ENCODE data around the gene SPAG5.

The SPAG5 gene

DNA sequence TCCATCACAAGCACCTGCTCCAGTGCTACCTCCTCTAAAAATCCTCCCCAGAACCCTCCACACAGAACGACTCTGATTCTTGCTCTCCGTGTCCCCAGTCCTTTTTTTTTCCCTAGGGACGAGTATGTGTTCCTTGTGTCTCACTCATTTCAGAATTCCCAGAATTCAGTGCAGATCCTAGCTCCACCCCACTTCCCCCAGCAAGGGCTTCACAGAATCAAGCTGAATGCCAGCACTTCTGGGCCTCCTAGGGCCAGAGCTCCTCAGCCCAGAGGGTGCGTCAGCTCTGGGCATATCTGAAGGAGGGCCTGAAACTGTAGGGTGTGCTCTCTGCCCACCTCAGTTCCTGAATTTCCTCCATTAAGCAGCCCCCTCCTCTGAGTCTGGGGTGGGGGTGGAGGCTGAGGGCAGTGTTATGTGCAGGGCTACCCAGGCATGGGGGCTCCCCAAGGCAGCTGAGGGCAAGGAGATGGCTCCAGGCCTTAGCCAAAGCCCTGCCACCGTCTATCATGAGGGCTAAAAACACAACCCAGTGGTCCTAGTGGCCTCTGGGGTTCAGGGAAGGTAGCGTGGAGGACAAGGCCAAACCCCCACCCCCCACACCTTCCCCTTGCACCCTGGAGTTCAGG is 52.9 kb downstream of the SPAG5 start:
- H3K36me3 Mint-ChIP-seq = no peaks in the 10 kb centered on the region
- no peak overlapping the region for H3K27ac Mint-ChIP-seq
- no peaks in the 10 kb centered on the region for H3K9me3 Mint-ChIP-seq
- peaks cover 35% of the 10 kb centered on the region for H3K4me1 Mint-ChIP-seq
- H3K4me3 Mint-ChIP-seq = no peak overlapping the region
- H3K27me3 Mint-ChIP-seq = no peaks in the 10 kb centered on the region

- no peak overlapping the region for H3K27ac Mint-ChIP-seq
- H3K4me3 Mint-ChIP-seq = no peak overlapping the region
- no peaks in the 10 kb centered on the region for H3K9me3 Mint-ChIP-seq
- no peaks in the 10 kb centered on the region for H3K27me3 Mint-ChIP-seq
- peaks cover 27% of the 10 kb centered on the region for H3K4me1 Mint-ChIP-seq
- no peaks in the 10 kb centered on the region for H3K36me3 Mint-ChIP-seq
These were observed 53.7 kb downstream of the SPAG5 start for GRCh38 chr17:28545141-28545503.

DNA sequence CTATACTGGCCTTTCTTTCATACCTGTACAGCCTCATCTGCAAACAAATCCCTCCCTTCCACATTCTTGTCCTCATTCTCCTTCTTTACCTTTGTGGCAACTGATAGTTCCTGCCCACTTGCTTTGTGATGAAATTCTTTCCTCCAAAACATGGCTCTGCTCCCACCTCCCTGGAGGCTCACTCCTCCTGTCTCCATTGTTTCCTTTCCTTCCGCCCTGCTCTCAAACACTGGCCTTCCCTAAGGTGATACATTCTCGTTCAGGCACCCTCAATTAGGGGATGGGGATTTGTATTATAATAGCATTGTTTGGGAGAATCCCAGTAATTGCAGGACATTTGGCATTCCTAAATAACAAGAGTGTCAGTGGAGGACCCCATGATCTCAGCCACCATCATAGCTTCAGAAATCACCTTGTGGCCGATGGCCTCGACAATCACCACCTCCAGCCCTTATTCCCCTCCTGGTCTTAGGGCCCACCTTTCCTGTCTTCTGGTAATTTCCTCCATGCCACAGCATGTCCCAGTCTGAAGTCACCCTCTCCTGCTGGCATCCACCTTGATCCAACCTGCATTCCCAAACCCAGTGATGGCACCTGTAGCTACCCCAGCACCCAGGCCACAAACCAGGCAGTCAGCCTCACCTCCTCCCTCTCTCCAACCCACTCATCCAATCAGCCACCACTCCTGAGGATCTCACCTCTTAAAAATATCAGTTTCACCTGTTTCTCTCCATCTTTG is 54.3 kb downstream of the SPAG5 start:
- Mint-ChIP-seq H3K36me3 (no peaks in the 10 kb centered on the region), H3K4me3 (no peak overlapping the region), H3K27me3 (no peaks in the 10 kb centered on the region), H3K27ac (no peak overlapping the region), H3K4me1 (peaks cover 22% of the 10 kb centered on the region), H3K9me3 (no peaks in the 10 kb centered on the region)

- H3K36me3 Mint-ChIP-seq = no peaks in the 10 kb centered on the region
- H3K9me3 Mint-ChIP-seq = no peaks in the 10 kb centered on the region
- H3K27ac Mint-ChIP-seq = no peak overlapping the region
- H3K4me3 Mint-ChIP-seq = no peak overlapping the region
- no peaks in the 10 kb centered on the region for H3K4me1 Mint-ChIP-seq
- H3K27me3 Mint-ChIP-seq = no peaks in the 10 kb centered on the region
These were observed 57.4 kb downstream of the SPAG5 start for GRCh38 chr17:28541439-28541838.

- Mint-ChIP-seq H3K9me3 (no peaks in the 10 kb centered on the region), H3K27ac (no peak overlapping the region), H3K27me3 (no peaks in the 10 kb centered on the region), H3K4me3 (no peak overlapping the region), H3K4me1 (no peaks in the 10 kb centered on the region), H3K36me3 (no peaks in the 10 kb centered on the region)
These were observed 58.6 kb downstream of the SPAG5 start for GRCh38 chr17:28540231-28540630.

DNA sequence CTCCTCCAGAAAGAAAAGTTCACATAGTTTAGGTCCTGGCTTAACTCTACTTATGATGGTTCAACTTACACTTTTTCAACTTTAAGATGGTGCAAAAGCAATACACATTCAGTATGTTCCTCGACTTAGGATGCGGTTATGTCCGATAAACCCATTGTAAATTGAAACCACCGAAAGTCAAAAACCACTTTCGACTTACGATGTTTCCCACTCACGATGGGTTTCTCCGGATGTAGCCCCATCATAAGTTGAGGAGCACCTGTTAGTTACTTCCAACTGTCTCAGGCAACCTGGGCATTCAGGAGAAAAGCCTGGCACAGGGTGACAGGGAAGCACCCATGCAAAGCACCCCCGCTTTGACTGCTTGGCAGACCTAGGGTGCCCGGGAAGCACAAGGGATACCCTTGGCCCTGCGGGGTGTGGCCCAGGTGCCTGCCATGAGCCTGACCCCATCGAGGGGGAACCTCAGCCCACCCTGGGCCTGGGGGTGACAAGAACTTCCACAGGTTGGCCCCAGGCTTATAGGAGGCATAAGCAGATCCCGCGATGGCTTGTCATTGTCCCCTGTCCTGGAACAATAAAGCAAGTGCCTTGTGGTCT is 60.4 kb downstream of the SPAG5 start:
- no peaks in the 10 kb centered on the region for H3K36me3 Mint-ChIP-seq
- no peak overlapping the region for H3K27ac Mint-ChIP-seq
- H3K27me3 Mint-ChIP-seq = no peaks in the 10 kb centered on the region
- no peak overlapping the region for H3K4me3 Mint-ChIP-seq
- no peaks in the 10 kb centered on the region for H3K9me3 Mint-ChIP-seq
- no peaks in the 10 kb centered on the region for H3K4me1 Mint-ChIP-seq

- Mint-ChIP-seq H3K27me3 (no peaks in the 10 kb centered on the region), H3K36me3 (no peaks in the 10 kb centered on the region), H3K27ac (no peak overlapping the region), H3K9me3 (no peaks in the 10 kb centered on the region), H3K4me3 (no peak overlapping the region), H3K4me1 (no peaks in the 10 kb centered on the region)
These were observed 61.6 kb downstream of the SPAG5 start for GRCh38 chr17:28537219-28537610.

DNA sequence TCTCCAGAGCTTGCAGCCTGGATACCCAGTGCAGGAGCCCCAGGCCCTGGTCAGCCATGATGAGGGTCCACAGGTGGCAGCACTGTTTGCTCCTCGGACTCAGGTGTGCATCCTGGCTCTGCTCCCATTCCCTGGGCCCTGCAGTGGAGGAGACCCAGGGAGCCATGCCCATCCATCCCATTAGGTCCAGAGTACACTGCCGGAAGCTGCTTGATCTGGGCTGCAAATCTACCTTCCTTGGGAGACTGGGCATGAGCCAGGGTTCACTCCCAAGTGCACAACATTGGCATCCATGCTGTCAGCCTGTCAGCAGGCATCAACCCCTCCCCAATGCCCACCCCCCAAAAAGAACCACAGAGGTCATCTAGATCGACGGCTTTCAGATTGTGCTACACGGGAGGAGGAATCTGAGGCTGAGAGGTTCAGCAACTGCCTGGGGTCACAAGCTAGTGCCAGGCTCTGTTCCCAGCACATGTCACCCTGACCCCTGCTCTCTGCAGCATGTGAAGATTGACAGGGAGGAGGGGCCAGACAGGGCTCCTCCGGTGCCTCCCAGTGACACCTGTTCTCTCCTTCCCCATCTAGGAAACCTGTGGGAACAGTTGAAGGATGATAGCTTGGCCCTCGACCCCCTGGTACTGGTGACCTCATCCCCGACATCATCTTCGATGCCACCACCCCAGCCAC is 62.1 kb downstream of the SPAG5 start:
- no peaks in the 10 kb centered on the region for H3K27me3 Mint-ChIP-seq
- H3K4me3 Mint-ChIP-seq = no peak overlapping the region
- H3K27ac Mint-ChIP-seq = no peak overlapping the region
- no peaks in the 10 kb centered on the region for H3K9me3 Mint-ChIP-seq
- H3K4me1 Mint-ChIP-seq = no peaks in the 10 kb centered on the region
- no peaks in the 10 kb centered on the region for H3K36me3 Mint-ChIP-seq

- H3K4me1 Mint-ChIP-seq = no peaks in the 10 kb centered on the region
- no peaks in the 10 kb centered on the region for H3K9me3 Mint-ChIP-seq
- H3K27ac Mint-ChIP-seq = no peak overlapping the region
- H3K4me3 Mint-ChIP-seq = no peak overlapping the region
- H3K27me3 Mint-ChIP-seq = no peaks in the 10 kb centered on the region
- H3K36me3 Mint-ChIP-seq = no peaks in the 10 kb centered on the region
These were observed 64.0 kb downstream of the SPAG5 start for GRCh38 chr17:28534740-28535375.

DNA sequence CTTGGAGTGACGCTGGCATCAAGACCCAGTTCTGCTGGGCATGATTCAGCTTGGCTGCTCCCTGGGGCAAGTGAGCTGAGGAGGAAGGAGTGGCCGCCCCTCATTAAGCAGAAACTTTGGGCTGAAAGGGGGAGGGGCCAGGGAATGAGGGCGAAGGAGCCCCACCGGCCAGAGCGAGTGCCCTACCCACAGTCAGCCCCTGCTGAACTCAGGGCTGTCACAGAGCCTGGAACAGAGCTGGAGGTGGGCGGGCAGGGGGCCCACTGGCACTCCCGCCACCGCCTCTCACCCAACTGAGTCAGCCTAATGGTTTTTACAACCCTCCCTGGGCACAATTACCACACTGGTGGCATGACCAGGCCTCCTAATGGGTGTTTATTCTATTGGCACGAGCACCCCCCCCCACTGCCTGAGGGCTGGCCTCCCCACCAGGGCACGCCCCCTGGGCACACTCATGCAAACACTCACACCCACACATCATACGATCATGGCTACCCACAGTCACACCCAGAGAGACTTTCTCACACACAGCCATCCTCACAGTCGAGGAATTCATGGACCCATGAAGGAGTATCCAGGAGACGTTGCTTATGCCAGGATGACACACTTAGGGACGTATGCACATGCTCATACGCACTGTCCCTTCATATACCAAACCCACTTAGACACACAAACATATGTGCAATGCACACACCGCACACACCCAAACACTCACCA is 65.6 kb downstream of the SPAG5 start:
- H3K9me3 Mint-ChIP-seq = no peaks in the 10 kb centered on the region
- H3K27me3 Mint-ChIP-seq = no peaks in the 10 kb centered on the region
- no peak overlapping the region for H3K27ac Mint-ChIP-seq
- H3K4me1 Mint-ChIP-seq = no peaks in the 10 kb centered on the region
- no peaks in the 10 kb centered on the region for H3K36me3 Mint-ChIP-seq
- H3K4me3 Mint-ChIP-seq = no peak overlapping the region

DNA sequence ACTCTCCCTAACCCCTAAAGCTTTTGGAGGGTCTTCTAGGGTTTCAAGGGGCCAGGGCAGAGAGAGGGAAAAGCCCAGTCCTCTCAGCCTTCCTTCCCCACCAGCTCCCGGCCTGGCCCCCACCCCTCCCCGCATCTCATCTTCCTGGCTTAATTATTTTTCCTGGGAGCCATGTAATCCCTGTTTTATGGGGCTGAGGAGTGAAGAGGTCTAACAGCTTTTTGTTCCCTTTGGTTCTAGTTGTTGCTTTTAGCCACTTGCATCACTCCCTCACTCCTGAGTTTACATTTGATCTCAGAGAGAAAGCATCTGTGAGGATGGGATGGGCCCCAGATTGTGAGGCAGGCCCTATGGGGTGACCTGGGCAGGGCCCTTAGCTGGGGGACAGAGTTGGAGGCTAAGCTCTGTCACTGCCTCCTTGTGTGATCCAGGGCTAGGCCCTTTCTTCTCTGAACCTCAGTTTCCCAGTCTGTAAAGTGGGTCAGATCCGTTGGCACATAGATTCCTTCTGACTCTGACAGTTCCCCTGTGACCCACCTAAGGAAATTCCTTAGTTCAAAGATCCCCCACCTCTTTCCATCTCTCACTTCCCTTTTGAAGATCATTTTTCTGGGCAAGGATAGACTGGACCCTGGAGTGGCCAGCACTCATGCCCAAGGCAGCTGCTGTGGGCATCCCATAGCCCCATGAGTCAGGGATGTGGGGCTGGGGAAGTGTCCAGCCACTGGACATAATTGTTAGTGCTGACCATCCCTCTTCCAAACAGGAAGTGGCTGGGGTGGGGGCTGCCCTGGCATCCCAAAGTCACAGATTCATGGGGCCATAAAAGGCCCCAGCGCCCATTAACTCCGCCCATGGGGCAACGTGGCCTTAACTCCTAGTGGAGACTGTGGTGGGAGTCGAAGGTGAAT is 66.5 kb downstream of the SPAG5 start:
- Mint-ChIP-seq H3K36me3 (no peaks in the 10 kb centered on the region), H3K27ac (no peak overlapping the region), H3K27me3 (no peaks in the 10 kb centered on the region), H3K4me3 (no peak overlapping the region), H3K9me3 (no peaks in the 10 kb centered on the region), H3K4me1 (no peaks in the 10 kb centered on the region)

DNA sequence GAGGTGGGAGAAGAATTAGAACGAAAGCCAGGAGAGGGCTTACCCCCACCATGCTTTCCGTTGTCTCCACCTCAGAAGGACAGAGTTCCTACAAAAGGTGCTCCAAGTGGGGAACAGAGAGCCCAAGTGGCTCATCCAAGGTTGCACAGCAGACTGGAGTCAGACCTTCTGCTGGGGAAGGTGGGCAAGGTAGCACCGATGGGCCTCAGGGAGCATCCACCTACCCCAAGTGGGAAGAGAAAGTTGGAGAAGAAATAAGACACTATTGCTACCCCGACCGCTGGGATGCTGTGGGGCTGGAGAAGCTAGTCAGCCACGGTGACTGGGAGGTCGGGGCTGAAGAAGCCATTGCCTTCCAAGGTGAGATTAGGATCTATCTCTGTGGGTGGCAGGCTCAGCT is 67.9 kb downstream of the SPAG5 start:
- H3K4me3 Mint-ChIP-seq = no peak overlapping the region
- H3K27me3 Mint-ChIP-seq = no peaks in the 10 kb centered on the region
- no peaks in the 10 kb centered on the region for H3K4me1 Mint-ChIP-seq
- H3K9me3 Mint-ChIP-seq = no peaks in the 10 kb centered on the region
- no peak overlapping the region for H3K27ac Mint-ChIP-seq
- H3K36me3 Mint-ChIP-seq = no peaks in the 10 kb centered on the region

GRCh38 chr17:28530250-28530649 is 68.6 kb downstream of the SPAG5 start:
- no peaks in the 10 kb centered on the region for H3K9me3 Mint-ChIP-seq
- no peak overlapping the region for H3K27ac Mint-ChIP-seq
- no peak overlapping the region for H3K4me3 Mint-ChIP-seq
- H3K36me3 Mint-ChIP-seq = no peaks in the 10 kb centered on the region
- H3K4me1 Mint-ChIP-seq = no peaks in the 10 kb centered on the region
- H3K27me3 Mint-ChIP-seq = no peaks in the 10 kb centered on the region

- no peak overlapping the region for H3K27ac Mint-ChIP-seq
These were observed 69.8 kb downstream of the SPAG5 start for GRCh38 chr17:28529013-28529400.

More at GRCh38 chr17:28529013-28529400, 69.8 kb downstream of the SPAG5 start:
- Mint-ChIP-seq H3K27me3 (no peaks in the 10 kb centered on the region), H3K9me3 (no peaks in the 10 kb centered on the region), H3K4me1 (no peaks in the 10 kb centered on the region), H3K36me3 (no peaks in the 10 kb centered on the region), H3K4me3 (no peak overlapping the region)

Measured in activated naive CD4-positive, alpha-beta T cell treated with anti-CD3 and anti-CD28 coated beads, Interleukin-2, amount 50 U/mL, for 24 hours (primary cell).